Fibroblast of lung (primary cell): ENCODE data around the gene PHYHD1. TPM values are rescaled to one million over a fixed set of nuclear protein-coding genes. Genes with fewer than 3 reads are reported as not detected.

Experiments used
- DNase-seq, 2 donors: peaks; one replicate each; pipeline versions ENCODE4 v3.0.0 to v3.0.0-alpha.2; 2010; ENCODE audit warnings: low read depth in 2 of 2
- H2AFZ ChIP-seq: 2 replicates; pipeline ENCODE4 v1.5.1; 2012; ENCODE audit warnings: low read length, control low read depth, inconsistent platforms
- H3K27ac ChIP-seq: 2 replicates; pipeline ENCODE4 v1.5.1; 2011; ENCODE audit warnings: low read length, control low read depth; ENCODE audit not compliant: insufficient read depth
- H3K27me3 ChIP-seq: 2 replicates; pipeline ENCODE4 v1.5.1; 2011; ENCODE audit warnings: mild to moderate bottlenecking, low read length; ENCODE audit not compliant: control insufficient read depth, insufficient read depth
- H3K36me3 ChIP-seq: 2 replicates; pipeline ENCODE4 v1.5.1; 2011; ENCODE audit warnings: low read length; ENCODE audit not compliant: control insufficient read depth, insufficient read depth
- H3K4me1 ChIP-seq: 2 replicates; pipeline ENCODE4 v1.5.1; 2011; ENCODE audit warnings: low read length; ENCODE audit not compliant: control insufficient read depth, insufficient read depth; ENCODE audit errors: extremely low read depth
- H3K4me2 ChIP-seq: 2 replicates; pipeline ENCODE4 v1.5.1; 2011; ENCODE audit warnings: low read length, control low read depth; ENCODE audit not compliant: insufficient read depth; ENCODE audit errors: extremely low read depth
- H3K4me3 ChIP-seq, 4 experiments: fragments of 200-600 bp in 1 of 4; sonication (generic) in 1 of 4; replicated peaks in 1 of 4; 2 replicates each; pipeline ENCODE4 v1.5.1; 2011 to 2016; ENCODE audit warnings: low read length in 4 of 4, low read depth in 3 of 4, mild to moderate bottlenecking in 3 of 4, control low read depth in 2 of 4, inconsistent platforms in 1 of 4, mixed read lengths in 1 of 4; ENCODE audit not compliant: insufficient read depth in 1 of 4; ENCODE audit errors: control extremely low read depth in 1 of 4
- H3K79me2 ChIP-seq: 2 replicates; pipeline ENCODE4 v1.5.1; 2012; ENCODE audit warnings: mild to moderate bottlenecking, low read length, inconsistent platforms; ENCODE audit not compliant: control insufficient read depth, insufficient read depth
- H3K9ac ChIP-seq: 2 replicates; pipeline ENCODE4 v1.5.1; 2011; ENCODE audit warnings: mild to moderate bottlenecking, low read length, control low read depth; ENCODE audit not compliant: insufficient read depth
- H3K9me3 ChIP-seq: 2 replicates; pipeline ENCODE4 v1.5.1; 2012; ENCODE audit warnings: low read depth, low read length; ENCODE audit not compliant: control insufficient read depth, insufficient read depth
- H4K20me1 ChIP-seq: 2 replicates; pipeline ENCODE4 v1.5.1; 2011; ENCODE audit warnings: low read length; ENCODE audit not compliant: control insufficient read depth, insufficient read depth; ENCODE audit errors: extremely low read depth
- CTCF ChIP-seq, 2 donors: IDR thresholded peaks in 1 of 2; conservative IDR thresholded peaks in 1 of 2; 1 replicate in 1 of 2; 2 replicates in 1 of 2; pipeline ENCODE4 v1.5.1; 2011 to 2012; ENCODE audit warnings: low read length in 2 of 2, control low read depth in 1 of 2, inconsistent platforms in 1 of 2, low read depth in 1 of 2, mild to moderate bottlenecking in 1 of 2
- EZH2 ChIP-seq: IDR thresholded peaks from 2 replicates; pipeline ENCODE4 v1.5.1; 2012; ENCODE audit warnings: low read length, control low read depth, mild to moderate bottlenecking; ENCODE audit errors: missing control alignments
- polyA plus RNA-seq, 2 donors: library from polyadenylated mRNA; depleted of rRNA in 1 of 2; stranded (reverse) in 1 of 2; unstranded in 1 of 2; fragments of >200 nt; gene quantifications; 2 replicates each; pipeline ENCODE4 v1.2.1, GENCODE V29; 2011 to 2012; ENCODE audit warnings: missing spikeins in 1 of 2
- total RNA-seq: library from RNA; depleted of rRNA; stranded (reverse); fragments of >200 nt; gene quantifications from 2 replicates; pipeline ENCODE4 v1.2.1, GENCODE V29; 2014

PHYHD1 gene
- total and polyA plus RNA-seq, 2 donors (not counting 1 experiment from before 2014, with no cell fraction given) = 17.7 to 20.0 TPM

- Histone ChIP-seq H4K20me1 (no peaks in the 10 kb centered on the region), H3K36me3 (peaks cover 5% of the 10 kb centered on the region), H3K27ac (no peak overlapping the region), H3K9me3 (no peaks in the 10 kb centered on the region), H3K27me3 (no peaks in the 10 kb centered on the region), H3K9ac (no peak overlapping the region), H3K4me3 (no peak overlapping the region), H3K4me1 (peaks cover 2% of the 10 kb centered on the region), H3K79me2 (peaks cover 10% of the 10 kb centered on the region), H2AFZ (no peak overlapping the region), H3K4me2 (no peak overlapping the region)
- DNase-seq = no peak
- TF ChIP-seq EZH2 = no peak
- TF ChIP-seq CTCF (conservative IDR thresholded peaks at IDR 0.05 in 1 of 2, IDR thresholded peaks at IDR 0.05 in 1 of 2; ENCODE audit: low read depth in 1 of 2, low read length in 2 of 2) = no peak
These were observed 19.4 kb upstream of the PHYHD1 start for GRCh38 chr9:128901379-128901778.

- no peak overlapping the region for H3K9ac ChIP-seq
- no peaks in the 10 kb centered on the region for H4K20me1 ChIP-seq
- no peaks in the 10 kb centered on the region for H3K27me3 ChIP-seq
- no peak overlapping the region for H2AFZ ChIP-seq
- no peak overlapping the region for H3K4me3 ChIP-seq
- no peak overlapping the region for H3K27ac ChIP-seq
- peaks cover 10% of the 10 kb centered on the region for H3K79me2 ChIP-seq
- DNase-seq = no peak
- H3K4me1 ChIP-seq = peaks cover 2% of the 10 kb centered on the region
- TF ChIP-seq CTCF (conservative IDR thresholded peaks at IDR 0.05 in 1 of 2, IDR thresholded peaks at IDR 0.05 in 1 of 2; ENCODE audit: low read depth in 1 of 2, low read length in 2 of 2) (no peak), EZH2 (no peak)
- H3K9me3 ChIP-seq = no peaks in the 10 kb centered on the region
- H3K4me2 ChIP-seq = no peak overlapping the region
- peaks cover 5% of the 10 kb centered on the region for H3K36me3 ChIP-seq
These were observed 19.0 kb upstream of the PHYHD1 start for GRCh38 chr9:128901822-128902221.

GRCh38 chr9:128902351-128903078 is 18.3 kb upstream of the PHYHD1 start:
- peaks cover 13% of the 10 kb centered on the region for H3K79me2 ChIP-seq
- H3K36me3 ChIP-seq = peaks cover 6% of the 10 kb centered on the region
- no peak overlapping the region for H3K4me3 ChIP-seq
- H2AFZ ChIP-seq = no peak overlapping the region
- no peaks in the 10 kb centered on the region for H3K27me3 ChIP-seq
- no peak overlapping the region for H3K4me2 ChIP-seq
- H4K20me1 ChIP-seq = no peaks in the 10 kb centered on the region
- TF ChIP-seq CTCF (conservative IDR thresholded peaks at IDR 0.05 in 1 of 2, IDR thresholded peaks at IDR 0.05 in 1 of 2; ENCODE audit: low read depth in 1 of 2, low read length in 2 of 2) = no peak
- TF ChIP-seq EZH2 = no peak
- H3K9ac ChIP-seq = no peak overlapping the region
- no peaks in the 10 kb centered on the region for H3K9me3 ChIP-seq
- no peak for DNase-seq
- H3K4me1 ChIP-seq = peaks cover 2% of the 10 kb centered on the region
- H3K27ac ChIP-seq = no peak overlapping the region
